HAP-1 (cell line): ENCODE results near the gene TTLL5.
A peak's percentile ranks its signal among the peaks of the same experiment; 100 is the strongest.

ENCODE experiments used
- DNase-seq, 2 experiments: peaks; one replicate each; pipeline ENCODE4 v3.0.0-alpha.2; 2016 to 2020; ENCODE audit warnings: low spot score in 2 of 2
- H3K27me3 ChIP-seq: fragments of 250-450 bp; sonication (Bioruptor Pico); 2 replicates; pipeline ENCODE4 v1.5.1; 2020; ENCODE audit warnings: low read depth, mild to moderate bottlenecking, moderate library complexity
- H3K36me3 ChIP-seq: fragments of 250-450 bp; sonication (Bioruptor Pico); replicated peaks from 2 replicates; pipeline ENCODE4 v1.5.1; 2020; ENCODE audit warnings: mild to moderate bottlenecking
- H3K4me1 ChIP-seq: fragments of 250-450 bp; sonication (Bioruptor Pico); 2 replicates; pipeline ENCODE4 v1.5.1; 2020; ENCODE audit warnings: mild to moderate bottlenecking
- H3K4me3 ChIP-seq: fragments of 250-450 bp; sonication (Bioruptor Pico); 2 replicates; pipeline ENCODE4 v1.5.1; 2020; ENCODE audit warnings: mild to moderate bottlenecking, moderate library complexity
- H3K9me3 ChIP-seq: fragments of 250-450 bp; sonication (Bioruptor Pico); 2 replicates; pipeline ENCODE4 v1.5.1; 2020; ENCODE audit warnings: mild to moderate bottlenecking, moderate library complexity
- in situ Hi-C: fragments of 300-500 bp; cut with MboI; formaldehyde crosslinking; loops from 3 replicates; pipeline ENCODE4 v1.14.3; 2020; ENCODE audit warnings: low sequenced_read_pairs, inconsistent platforms, mixed read lengths

The TTLL5 gene

GRCh38 chr14:75970989-75971388 is 309.9 kb downstream of the TTLL5 start:
- Histone ChIP-seq H3K27me3 (no peaks in the 10 kb centered on the region), H3K9me3 (no peaks in the 10 kb centered on the region), H3K4me3 (no peak overlapping the region), H3K36me3 (no peaks in the 10 kb centered on the region), H3K4me1 (no peaks in the 10 kb centered on the region)
- DNase-seq = no peak
- in situ Hi-C loops = no loop called here

- no peaks in the 10 kb centered on the region for H3K4me1 ChIP-seq
- in situ Hi-C loops = no loop called here
These were observed 310.5 kb downstream of the TTLL5 start for GRCh38 chr14:75971509-75971908.

DNA sequence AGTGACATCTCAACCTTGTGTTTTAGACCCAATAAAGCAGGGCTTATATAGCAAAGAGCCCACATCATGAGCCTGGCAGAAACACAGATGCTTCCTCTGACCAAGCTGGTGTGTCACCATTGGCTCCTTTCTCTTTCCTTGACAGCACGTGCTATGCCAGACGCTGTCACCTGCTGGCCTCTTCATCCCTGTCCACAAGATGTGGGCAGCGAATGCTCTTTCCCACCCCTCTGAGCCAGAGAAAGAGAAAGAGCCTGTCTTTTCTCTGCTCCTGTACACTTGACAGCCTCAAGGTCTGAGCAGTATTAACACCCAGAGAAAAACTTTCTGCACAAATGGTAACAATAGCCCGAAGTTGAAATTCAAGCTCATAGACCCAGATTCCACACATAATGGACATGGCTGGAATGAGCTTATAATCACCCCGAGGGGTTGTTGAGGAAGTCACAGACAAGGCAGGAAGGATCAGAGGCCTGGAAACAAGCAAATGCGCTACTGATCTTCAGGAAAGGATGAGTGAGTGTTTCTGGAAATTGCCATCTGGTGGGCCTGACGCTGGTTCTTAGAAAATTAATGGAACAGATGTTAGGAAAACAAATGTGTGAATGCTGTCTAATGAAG is 311.9 kb downstream of the TTLL5 start:
- in situ Hi-C loops = no loop called here
- H3K36me3 ChIP-seq = no peaks in the 10 kb centered on the region
- DNase-seq = no peak
- no peak overlapping the region for H3K4me3 ChIP-seq
- H3K9me3 ChIP-seq = no peaks in the 10 kb centered on the region
- H3K4me1 ChIP-seq = no peaks in the 10 kb centered on the region
- H3K27me3 ChIP-seq = no peaks in the 10 kb centered on the region

More at GRCh38 chr14:75971509-75971908, 310.5 kb downstream of the TTLL5 start:
- H3K27me3 ChIP-seq = no peaks in the 10 kb centered on the region
- no peak for DNase-seq
- H3K36me3 ChIP-seq = no peaks in the 10 kb centered on the region
- H3K4me3 ChIP-seq = no peak overlapping the region
- H3K9me3 ChIP-seq = no peaks in the 10 kb centered on the region

DNA sequence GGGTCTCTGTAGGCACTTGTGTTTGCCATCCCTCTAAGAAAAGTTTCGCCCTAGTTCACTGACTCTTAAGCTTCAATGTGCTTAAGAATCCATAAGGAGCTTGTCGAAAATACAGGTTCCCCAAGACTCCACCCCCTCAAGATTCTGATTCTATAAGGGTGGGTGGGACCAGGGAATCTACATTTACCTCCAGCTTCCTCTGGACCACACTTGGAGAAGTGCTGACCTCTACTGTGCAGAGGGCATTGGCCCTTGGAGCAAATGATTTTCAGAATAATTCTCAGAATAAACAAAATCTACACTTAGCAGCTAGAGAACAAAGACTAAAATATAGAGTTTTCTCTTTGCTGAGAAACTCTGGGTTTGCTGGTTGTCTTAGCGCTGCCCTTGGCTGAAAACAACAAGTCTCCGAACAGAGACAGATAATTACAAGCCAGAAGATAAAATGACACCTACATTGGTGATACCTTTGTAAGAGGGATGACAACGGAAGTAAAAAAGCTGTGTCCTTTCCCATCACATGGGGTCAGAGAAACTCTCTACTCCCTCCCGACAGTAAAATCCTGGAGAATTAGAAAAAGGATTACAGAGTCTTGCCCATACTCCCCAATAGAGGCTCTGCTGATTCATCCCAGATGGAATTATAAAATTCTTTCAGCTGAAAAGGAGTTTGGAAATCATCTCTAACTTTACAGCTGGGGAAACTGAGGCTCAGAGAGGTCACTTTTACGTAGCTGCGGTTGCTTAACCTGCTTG is 316.0 kb downstream of the TTLL5 start:
- Histone ChIP-seq H3K36me3 (no peaks in the 10 kb centered on the region), H3K27me3 (no peaks in the 10 kb centered on the region), H3K4me3 (no peak overlapping the region), H3K4me1 (peaks cover 3% of the 10 kb centered on the region; the same call in 1 of the 2 replicates), H3K9me3 (no peaks in the 10 kb centered on the region)
- in situ Hi-C loops = no loop called here
- DNase-seq = no peak

- in situ Hi-C loops = no loop called here
- no peaks in the 10 kb centered on the region for H3K9me3 ChIP-seq
- no peaks in the 10 kb centered on the region for H3K36me3 ChIP-seq
- peaks cover 3% of the 10 kb centered on the region; the same call in 1 of the 2 replicates for H3K4me1 ChIP-seq
- H3K27me3 ChIP-seq = no peaks in the 10 kb centered on the region
- DNase-seq = no peak
- H3K4me3 ChIP-seq = no peak overlapping the region
These were observed 316.5 kb downstream of the TTLL5 start for GRCh38 chr14:75977582-75977943.

DNA sequence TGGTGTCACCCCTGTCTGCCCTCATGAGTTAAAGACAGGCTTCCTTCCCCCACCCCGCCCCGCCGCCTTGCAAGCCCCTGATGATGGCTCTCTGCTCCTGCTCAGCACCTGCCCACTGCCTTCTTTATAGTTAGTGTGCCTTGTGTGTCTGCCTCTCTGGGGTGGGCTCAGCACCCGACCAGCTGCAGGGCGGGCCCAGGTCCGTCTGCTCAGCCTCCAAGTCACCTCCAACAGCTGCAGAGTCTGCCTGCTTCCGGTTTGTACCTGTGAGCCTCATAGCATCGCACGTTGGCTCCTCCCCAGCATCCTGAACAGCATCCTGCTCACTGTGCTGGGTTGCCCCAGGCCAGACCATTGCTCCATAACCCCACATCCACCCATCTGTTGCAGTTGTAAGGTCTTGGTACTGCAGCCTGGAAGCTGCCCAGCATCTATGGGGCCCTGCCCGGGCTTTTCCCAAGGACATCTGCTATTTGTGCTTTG is 317.2 kb downstream of the TTLL5 start:
- in situ Hi-C loops = no loop called here
- H3K27me3 ChIP-seq = no peaks in the 10 kb centered on the region
- H3K4me3 ChIP-seq = no peak overlapping the region
- no peak for DNase-seq
- peaks cover 3% of the 10 kb centered on the region; the same call in 1 of the 2 replicates for H3K4me1 ChIP-seq
- H3K9me3 ChIP-seq = no peaks in the 10 kb centered on the region
- H3K36me3 ChIP-seq = no peaks in the 10 kb centered on the region

GRCh38 chr14:75979071-75979571 is 318.1 kb downstream of the TTLL5 start:
- Histone ChIP-seq H3K27me3 (no peaks in the 10 kb centered on the region), H3K36me3 (no peaks in the 10 kb centered on the region), H3K4me3 (no peak overlapping the region), H3K4me1 (peaks cover 3% of the 10 kb centered on the region; the same call in 1 of the 2 replicates), H3K9me3 (no peaks in the 10 kb centered on the region)
- peak; percentile 5 to 70 for DNase-seq
- in situ Hi-C loops = no loop called here

- Histone ChIP-seq H3K9me3 (no peaks in the 10 kb centered on the region), H3K4me3 (no peak overlapping the region), H3K36me3 (no peaks in the 10 kb centered on the region), H3K4me1 (peaks cover 3% of the 10 kb centered on the region; the same call in 1 of the 2 replicates), H3K27me3 (no peaks in the 10 kb centered on the region)
- no peak for DNase-seq
- in situ Hi-C loops = loop anchor here (5.0 kb wide), 1 partner anchor 268 kb away; no protein-coding TSS in a partner anchor
These were observed 318.9 kb downstream of the TTLL5 start for GRCh38 chr14:75979648-75980565.

GRCh38 chr14:75980856-75981255 is 319.8 kb downstream of the TTLL5 start:
- DNase-seq = no peak
- H3K4me1 ChIP-seq = peaks cover 8% of the 10 kb centered on the region
- no peak overlapping the region for H3K4me3 ChIP-seq
- in situ Hi-C loops = loop anchor here (5.0 kb wide), 1 partner anchor 269 kb away; no protein-coding TSS in a partner anchor
- no peaks in the 10 kb centered on the region for H3K36me3 ChIP-seq
- H3K27me3 ChIP-seq = no peaks in the 10 kb centered on the region
- no peaks in the 10 kb centered on the region for H3K9me3 ChIP-seq

DNA sequence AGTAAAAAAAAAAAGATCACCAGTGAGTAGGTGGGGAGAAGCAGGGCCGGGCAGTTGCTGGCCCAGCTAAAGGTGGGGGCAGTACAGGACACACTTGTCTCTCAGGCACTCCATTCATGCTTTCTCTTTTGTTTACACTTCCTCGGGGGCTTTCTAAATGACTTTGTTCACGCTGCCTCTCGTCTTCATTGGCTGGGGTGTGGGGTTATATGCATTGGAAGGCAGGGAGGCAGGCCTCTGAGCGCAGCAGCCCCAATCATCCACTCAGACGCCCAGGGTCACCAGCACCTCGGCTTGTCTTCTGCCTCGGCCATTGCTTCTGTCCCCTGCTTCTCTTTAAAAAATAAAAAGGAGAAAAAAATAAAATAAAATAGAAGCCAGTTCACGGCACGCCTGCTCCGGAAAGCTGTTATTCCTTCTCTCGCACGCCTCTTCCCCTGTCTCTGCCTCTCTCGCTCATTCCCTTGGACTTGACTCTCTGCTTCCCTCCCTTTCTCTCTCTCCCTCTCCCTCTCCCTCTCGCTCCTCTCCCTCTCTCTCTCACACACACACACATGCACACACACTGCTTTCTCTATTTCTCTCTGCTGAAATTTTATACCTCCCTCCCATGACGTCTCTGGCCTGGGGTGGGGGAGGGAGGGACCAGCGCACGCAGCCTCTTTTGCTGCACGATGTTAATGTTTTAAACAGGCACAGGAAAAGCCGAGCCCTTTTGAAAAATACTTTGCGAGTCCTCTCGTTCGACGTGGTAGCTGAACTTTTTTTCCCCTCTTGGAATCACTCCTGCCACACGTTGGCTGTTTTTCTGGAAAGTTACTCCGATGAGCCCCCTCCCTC is 320.6 kb downstream of the TTLL5 start, which contains the start of gene TGFB3:
TSS of gene TGFB3 (minus strand) at position 570 of the 840 bp plus-strand sequence. CDS start 1,102 bp downstream, outside the sequence.
- Histone ChIP-seq H3K27me3 (no peaks in the 10 kb centered on the region), H3K4me3 (peak within 1 kb of the TSS; percentile 50), H3K36me3 (no peaks in the 10 kb centered on the region), H3K9me3 (no peaks in the 10 kb centered on the region), H3K4me1 (peaks cover 8% of the 10 kb centered on the region)
- in situ Hi-C loops = loop anchor here (5.0 kb wide), 1 partner anchor 269 kb away; no protein-coding TSS in a partner anchor
- DNase-seq = peak; percentile 75 to 83

- in situ Hi-C loops = loop anchor here (5.0 kb wide), 1 partner anchor 270 kb away; no protein-coding TSS in a partner anchor
- peak; percentile 62 to 87 for DNase-seq
- Histone ChIP-seq H3K9me3 (no peaks in the 10 kb centered on the region), H3K36me3 (no peaks in the 10 kb centered on the region), H3K4me3 (peak overlapping the region; percentile 50), H3K27me3 (no peaks in the 10 kb centered on the region), H3K4me1 (peaks cover 8% of the 10 kb centered on the region)
These were observed 321.4 kb downstream of the TTLL5 start for GRCh38 chr14:75982266-75983018.

- Histone ChIP-seq H3K4me1 (peaks cover 8% of the 10 kb centered on the region), H3K36me3 (no peaks in the 10 kb centered on the region), H3K27me3 (no peaks in the 10 kb centered on the region), H3K9me3 (no peaks in the 10 kb centered on the region), H3K4me3 (peak overlapping the region; percentile 50)
- no peak for DNase-seq
- in situ Hi-C loops = loop anchor here (5.0 kb wide), 1 partner anchor 271 kb away; no protein-coding TSS in a partner anchor
These were observed 321.9 kb downstream of the TTLL5 start for GRCh38 chr14:75983019-75983358.
